Colon (tissue), 2 donors: ENCODE results near the gene CTNNA1.
"Not testable (repeated sequence)": the region's sequence is repeated elsewhere in the genome, so short reads cannot be mapped to it uniquely, and the experiment has no call there.

ENCODE experiments used
- FAIRE-seq: peaks from 2 replicates; lab custom pipeline; 2012; peaks lifted over from hg19 to GRCh38; lab: Jason Lieb, UNC
- donor health status: control.
- donor health status: control.

CTNNA1 gene

GRCh38 chr5:138809391-138809790, 56.2 kb downstream of the CTNNA1 start:
- FAIRE-seq, result no peak

GRCh38 chr5:138810861-138811260, 57.6 kb downstream of the CTNNA1 start:
- FAIRE-seq, result not testable (repeated sequence)

GRCh38 chr5:138815529-138815928, 62.3 kb downstream of the CTNNA1 start:
- no peak for FAIRE-seq

- no peak for FAIRE-seq
Measured at GRCh38 chr5:138817241-138817640, 64.0 kb downstream of the CTNNA1 start.

GRCh38 chr5:138819081-138819480, 65.9 kb downstream of the CTNNA1 start:
- FAIRE-seq, result no peak

- FAIRE-seq, result no peak
Measured at GRCh38 chr5:138820695-138821094, 67.5 kb downstream of the CTNNA1 start.

GRCh38 chr5:138824516-138824915, 71.3 kb downstream of the CTNNA1 start:
- FAIRE-seq, result no peak

GRCh38 chr5:138824924-138825863, 72.0 kb downstream of the CTNNA1 start:
- no peak for FAIRE-seq

- no peak for FAIRE-seq
Measured at GRCh38 chr5:138828556-138828955, 75.3 kb downstream of the CTNNA1 start.

GRCh38 chr5:138829341-138829740, 76.1 kb downstream of the CTNNA1 start:
- no peak for FAIRE-seq

- no peak for FAIRE-seq
Measured at GRCh38 chr5:138831703-138832102, 78.5 kb downstream of the CTNNA1 start.

GRCh38 chr5:138832218-138832617, 79.0 kb downstream of the CTNNA1 start:
- no peak for FAIRE-seq

GRCh38 chr5:138833080-138833479, 79.9 kb downstream of the CTNNA1 start:
- no peak for FAIRE-seq

GRCh38 chr5:138833726-138834480, 80.7 kb downstream of the CTNNA1 start:
- FAIRE-seq, result no peak

GRCh38 chr5:138834853-138835252, 81.6 kb downstream of the CTNNA1 start:
- not testable (repeated sequence) for FAIRE-seq

- no peak for FAIRE-seq
Measured at GRCh38 chr5:138837160-138837559, 83.9 kb downstream of the CTNNA1 start.

GRCh38 chr5:138840103-138840502, 86.9 kb downstream of the CTNNA1 start:
- FAIRE-seq, result no peak

- no peak for FAIRE-seq
Measured at GRCh38 chr5:138841531-138841930, 88.3 kb downstream of the CTNNA1 start.

- FAIRE-seq, result no peak
Measured at GRCh38 chr5:138843316-138844124, 90.3 kb downstream of the CTNNA1 start.

GRCh38 chr5:138844125-138844461, 90.9 kb downstream of the CTNNA1 start:
- FAIRE-seq, result no peak

GRCh38 chr5:138844812-138845513, 91.7 kb downstream of the CTNNA1 start:
- FAIRE-seq, result no peak

GRCh38 chr5:138849439-138849838, 96.2 kb downstream of the CTNNA1 start:
- FAIRE-seq, result no peak
